HG03378 (cell line): ENCODE data around the gene SCARB1.

Experiments
- ATAC-seq: cut with Tn5 transposase; IDR thresholded peaks from one replicate; pipeline ENCODE4 v1.9.1; 2021; ENCODE audit warnings: mild to moderate bottlenecking, moderate library complexity; ENCODE audit not compliant: unreplicated experiment

The SCARB1 gene

GRCh38 chr12:124824195-124824594, 39.5 kb downstream of the SCARB1 start:
- no peak for ATAC-seq

- ATAC-seq, result no peak
Observed at GRCh38 chr12:124823272-124823970, 40.2 kb downstream of the SCARB1 start.

GRCh38 chr12:124822218-124822617, 41.4 kb downstream of the SCARB1 start:
- no peak for ATAC-seq

GRCh38 chr12:124821252-124822200, 42.1 kb downstream of the SCARB1 start:
- ATAC-seq, result no peak

- no peak for ATAC-seq
Observed at GRCh38 chr12:124820199-124820598, 43.5 kb downstream of the SCARB1 start.

- no peak for ATAC-seq
Observed at GRCh38 chr12:124819525-124819924, 44.1 kb downstream of the SCARB1 start.

- no peak for ATAC-seq
Observed at GRCh38 chr12:124819080-124819479, 44.6 kb downstream of the SCARB1 start.

- ATAC-seq, result no peak
Observed at GRCh38 chr12:124817076-124818000, 46.3 kb downstream of the SCARB1 start.

- ATAC-seq, result no peak
Observed at GRCh38 chr12:124816295-124816854, 47.3 kb downstream of the SCARB1 start.

- ATAC-seq, result no peak
Observed at GRCh38 chr12:124814741-124815613, 48.7 kb downstream of the SCARB1 start.

GRCh38 chr12:124813782-124814181, 49.9 kb downstream of the SCARB1 start:
- ATAC-seq, result no peak

- ATAC-seq, result no peak
Observed at GRCh38 chr12:124812979-124813378, 50.7 kb downstream of the SCARB1 start.

GRCh38 chr12:124812356-124812755, 51.3 kb downstream of the SCARB1 start:
- ATAC-seq, result no peak

- ATAC-seq, result no peak
Observed at GRCh38 chr12:124811633-124812032, 52.0 kb downstream of the SCARB1 start.

- ATAC-seq, result no peak
Observed at GRCh38 chr12:124809878-124810277, 53.8 kb downstream of the SCARB1 start.

- no peak for ATAC-seq
Observed at GRCh38 chr12:124809391-124809790, 54.3 kb downstream of the SCARB1 start.

GRCh38 chr12:124808272-124808671, 55.4 kb downstream of the SCARB1 start:
- no peak for ATAC-seq

GRCh38 chr12:124805876-124806668, 57.6 kb downstream of the SCARB1 start:
- no peak for ATAC-seq

- no peak for ATAC-seq
Observed at GRCh38 chr12:124805050-124805449, 58.6 kb downstream of the SCARB1 start.
